HG02642 (cell line): ENCODE data around the gene CEACAM16.
"Not testable (repeated sequence)": the region's sequence is repeated elsewhere in the genome, so short reads cannot be mapped to it uniquely, and the experiment has no call there.

Experiments used
- ATAC-seq: cut with Tn5 transposase; IDR thresholded peaks from one replicate; pipeline ENCODE4 v1.9.1; 2021; ENCODE audit warnings: mild to moderate bottlenecking; ENCODE audit not compliant: unreplicated experiment, poor library complexity

Gene CEACAM16

GRCh38 chr19:44698492-44699201, at the start of gene CEACAM16:
Gene CEACAM16, plus strand, starts transcription at chr19:44699151. Its CDS starts 2,306 bp downstream, at chr19:44701457.
- ATAC-seq = no peak

GRCh38 chr19:44649578-44650145, 49.3 kb upstream of the CEACAM16 start:
- no peak for ATAC-seq

GRCh38 chr19:44653343-44653742, 45.6 kb upstream of the CEACAM16 start:
- ATAC-seq = no peak

- ATAC-seq = peak; percentile 85
Measured at GRCh38 chr19:44653977-44654774, 44.8 kb upstream of the CEACAM16 start.

- ATAC-seq = no peak
Measured at GRCh38 chr19:44657211-44657921, 41.6 kb upstream of the CEACAM16 start.

- ATAC-seq = no peak
Measured at GRCh38 chr19:44658069-44658733, 40.8 kb upstream of the CEACAM16 start.

GRCh38 chr19:44660081-44660480, 38.9 kb upstream of the CEACAM16 start:
- no peak for ATAC-seq

- no peak for ATAC-seq
Measured at GRCh38 chr19:44661205-44661604, 37.7 kb upstream of the CEACAM16 start.

- ATAC-seq = no peak
Measured at GRCh38 chr19:44661904-44662303, 37.0 kb upstream of the CEACAM16 start.

- ATAC-seq = no peak
Measured at GRCh38 chr19:44662691-44663385, 36.1 kb upstream of the CEACAM16 start.

- ATAC-seq = no peak
Measured at GRCh38 chr19:44663996-44664395, 35.0 kb upstream of the CEACAM16 start.

- no peak for ATAC-seq
Measured at GRCh38 chr19:44664976-44665375, 34.0 kb upstream of the CEACAM16 start.

- ATAC-seq = no peak
Measured at GRCh38 chr19:44666852-44667556, 31.9 kb upstream of the CEACAM16 start.

- no peak for ATAC-seq
Measured at GRCh38 chr19:44668985-44669764, 29.8 kb upstream of the CEACAM16 start.

- not testable (repeated sequence) for ATAC-seq
Measured at GRCh38 chr19:44670027-44670426, 28.9 kb upstream of the CEACAM16 start.

GRCh38 chr19:44671400-44671799, 27.6 kb upstream of the CEACAM16 start, which contains the start of gene CEACAM19:
Gene CEACAM19, plus strand, starts transcription at chr19:44671482. Its CDS starts 450 bp downstream, at chr19:44671932.
- ATAC-seq = no peak

GRCh38 chr19:44672226-44672625, 26.7 kb upstream of the CEACAM16 start:
- ATAC-seq = no peak

- no peak for ATAC-seq
Measured at GRCh38 chr19:44673510-44673909, 25.4 kb upstream of the CEACAM16 start.
